Natural killer cell (primary cell): ENCODE data around the gene CCDC157. TPM values are rescaled to one million over a fixed set of nuclear protein-coding genes. Genes with fewer than 3 reads are reported as not detected.
"Not testable (repeated sequence)": the region's sequence is repeated elsewhere in the genome, so short reads cannot be mapped to it uniquely, and the experiment has no call there.

Experiments used
- ATAC-seq, 3 donors: fragments of 150-1000 bp in 2 of 3; fragments of 200-7000 bp in 1 of 3; cut with Tn5 transposase; 1 replicate in 1 of 3; 2 replicates in 2 of 3; pipeline ENCODE4 v1.10.0; 2021; ENCODE audit warnings: mild to moderate bottlenecking in 2 of 3, moderate library complexity in 2 of 3
- DNase-seq, 2 donors: peaks; one replicate each; pipeline versions ENCODE4 v3.0.0 to v3.0.0-alpha.2; 2013 to 2021; ENCODE audit warnings: mixed read lengths in 1 of 2
- H3K27ac ChIP-seq: one replicate; pipeline ENCODE4 v1.5.1; 2013; ENCODE audit warnings: mild to moderate bottlenecking, low read length
- H3K27me3 ChIP-seq: one replicate; pipeline ENCODE4 v1.6.1; 2013; ENCODE audit warnings: low read length; ENCODE audit not compliant: control insufficient read depth, insufficient read depth
- H3K36me3 ChIP-seq: one replicate; pipeline ENCODE4 v1.6.1; 2013; ENCODE audit warnings: low read length; ENCODE audit not compliant: control insufficient read depth, insufficient read depth
- H3K4me1 ChIP-seq: one replicate; pipeline ENCODE4 v1.6.1; 2013; ENCODE audit warnings: low read length; ENCODE audit not compliant: control insufficient read depth, insufficient read depth
- H3K4me3 ChIP-seq: one replicate; pipeline ENCODE4 v1.5.1; 2013; ENCODE audit warnings: low read length
- H3K9me3 ChIP-seq: one replicate; pipeline ENCODE4 v1.6.1; 2013; ENCODE audit warnings: low read length; ENCODE audit not compliant: control insufficient read depth, insufficient read depth
- H3K27ac Mint-ChIP-seq, 2 donors: one replicate each; pipeline ENCODE4 v1.8.0; 2022; ENCODE audit warnings: mild to moderate bottlenecking in 2 of 2, mixed read lengths in 2 of 2, moderate library complexity in 1 of 2
- H3K27me3 Mint-ChIP-seq, 2 donors: one replicate each; pipeline ENCODE4 v1.8.0; 2022; ENCODE audit warnings: low read depth in 2 of 2, mixed read lengths in 2 of 2
- H3K36me3 Mint-ChIP-seq: one replicate; pipeline ENCODE4 v1.8.0; 2022; ENCODE audit warnings: mixed read lengths
- H3K4me1 Mint-ChIP-seq, 2 donors: one replicate each; pipeline ENCODE4 v1.8.0; 2022; ENCODE audit warnings: mixed read lengths in 2 of 2
- H3K4me3 Mint-ChIP-seq: one replicate; pipeline ENCODE4 v1.8.0; 2022; ENCODE audit warnings: mild to moderate bottlenecking, moderate library complexity, mixed read lengths
- H3K9me3 Mint-ChIP-seq, 2 donors: one replicate each; pipeline ENCODE4 v1.8.0; 2022; ENCODE audit warnings: mixed read lengths in 2 of 2
- WGBS: methylation state at CpG from one replicate; pipeline ENCODE4 v1.1.7; 2013; ENCODE audit warnings: missing lambda C conversion rate; ENCODE audit not compliant: insufficient coverage; 5-methylcytosine and 5-hydroxymethylcytosine counted together
- intact Hi-C: fragments of 100-400 bp; cut with micrococcal nuclease; formaldehyde crosslinking; loops from one replicate; pipeline ENCODE4 v1.14.2; 2022
- total RNA-seq, 4 donors: library from RNA; stranded (reverse); fragments of 120-200 nt in 1 of 4; gene quantifications; one replicate each; pipeline versions ENCODE4 v1.2.3 to v1.2.4, GENCODE V29; 2013 to 2022
- TF ChIP-seq, protein P1 (sequence below): fragments of 200-600 bp; IDR thresholded peaks from one replicate; pipeline ENCODE4 v1.8.0; 2022; ENCODE audit warnings: antibody characterized with exemption

The CCDC157 gene
- total RNA-seq, 3 donors from 2014 or later (not counting 1 experiment from before 2014, with no cell fraction given), result 7.7 to 9.7 (median 8.4) TPM

DNA sequence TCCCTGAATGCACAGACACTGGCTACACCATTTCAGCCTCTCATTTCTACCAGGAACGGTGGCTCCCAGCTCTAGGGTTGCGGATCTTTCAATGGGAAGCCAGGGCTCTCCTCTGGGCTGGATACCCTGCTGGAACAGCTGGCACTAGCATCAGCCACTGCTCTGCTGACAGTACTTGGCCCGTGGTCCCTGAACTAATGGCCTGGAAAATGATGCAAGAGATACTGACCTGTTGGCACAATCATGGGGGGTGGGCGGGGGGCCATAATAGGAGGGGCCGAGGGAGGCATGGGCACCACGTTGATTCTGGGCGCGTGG is 19.4 kb upstream of the CCDC157 start:
- Mint-ChIP-seq H3K27me3 (no peaks in the 10 kb centered on the region), H3K27ac (no peak overlapping the region), H3K4me3 (no peak overlapping the region), H3K9me3 (no peaks in the 10 kb centered on the region), H3K4me1 (no peaks in the 10 kb centered on the region), H3K36me3 (no peaks in the 10 kb centered on the region)
- H3K27ac ChIP-seq, result no peak overlapping the region
- TF ChIP-seq, protein P1, sequence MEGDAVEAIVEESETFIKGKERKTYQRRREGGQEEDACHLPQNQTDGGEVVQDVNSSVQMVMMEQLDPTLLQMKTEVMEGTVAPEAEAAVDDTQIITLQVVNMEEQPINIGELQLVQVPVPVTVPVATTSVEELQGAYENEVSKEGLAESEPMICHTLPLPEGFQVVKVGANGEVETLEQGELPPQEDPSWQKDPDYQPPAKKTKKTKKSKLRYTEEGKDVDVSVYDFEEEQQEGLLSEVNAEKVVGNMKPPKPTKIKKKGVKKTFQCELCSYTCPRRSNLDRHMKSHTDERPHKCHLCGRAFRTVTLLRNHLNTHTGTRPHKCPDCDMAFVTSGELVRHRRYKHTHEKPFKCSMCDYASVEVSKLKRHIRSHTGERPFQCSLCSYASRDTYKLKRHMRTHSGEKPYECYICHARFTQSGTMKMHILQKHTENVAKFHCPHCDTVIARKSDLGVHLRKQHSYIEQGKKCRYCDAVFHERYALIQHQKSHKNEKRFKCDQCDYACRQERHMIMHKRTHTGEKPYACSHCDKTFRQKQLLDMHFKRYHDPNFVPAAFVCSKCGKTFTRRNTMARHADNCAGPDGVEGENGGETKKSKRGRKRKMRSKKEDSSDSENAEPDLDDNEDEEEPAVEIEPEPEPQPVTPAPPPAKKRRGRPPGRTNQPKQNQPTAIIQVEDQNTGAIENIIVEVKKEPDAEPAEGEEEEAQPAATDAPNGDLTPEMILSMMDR, result no peak
- no peaks in the 10 kb centered on the region for H3K4me1 ChIP-seq
- H3K27me3 ChIP-seq, result no peaks in the 10 kb centered on the region
- no peak overlapping the region for H3K4me3 ChIP-seq
- H3K36me3 ChIP-seq, result peaks cover 97% of the 10 kb centered on the region
- DNase-seq (no peak), ATAC-seq (no peak)
- no peaks in the 10 kb centered on the region for H3K9me3 ChIP-seq
- intact Hi-C loops, result no loop called here
- WGBS, result 98% methylated on average over 8 of the region's 8 CpGs

DNA sequence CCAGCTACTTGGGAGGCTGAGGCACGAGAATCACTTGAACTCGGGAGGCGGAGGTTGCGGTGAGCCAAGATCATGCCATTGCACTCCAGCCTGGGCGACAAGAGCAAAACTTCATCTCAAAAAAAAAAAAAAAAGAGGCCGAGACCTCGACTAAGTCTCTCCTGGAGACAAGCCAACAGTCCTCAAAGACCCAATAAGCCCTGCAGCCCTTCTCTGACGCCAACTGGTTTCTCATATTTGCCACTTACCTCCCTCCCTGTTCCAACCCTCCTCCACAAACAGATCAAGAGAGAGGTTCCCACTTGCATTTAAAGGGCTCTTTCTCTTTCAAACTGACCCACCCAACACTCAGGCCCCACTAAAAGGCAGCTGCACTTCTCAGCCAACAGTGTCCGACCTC is 18.5 kb upstream of the CCDC157 start:
- H3K27ac ChIP-seq, H3K27me3 ChIP-seq, DNase-seq, ATAC-seq, H3K4me3 Mint-ChIP-seq, H3K9me3 Mint-ChIP-seq, H3K4me3 ChIP-seq, H3K4me1 Mint-ChIP-seq, H3K36me3 Mint-ChIP-seq, H3K27me3 Mint-ChIP-seq, H3K27ac Mint-ChIP-seq, intact Hi-C loops, H3K9me3 ChIP-seq, H3K4me1 ChIP-seq: not testable (repeated sequence)
- 91% methylated on average over 9 of the region's 9 CpGs for WGBS
- H3K36me3 ChIP-seq, result peaks cover 97% of the 10 kb centered on the region

DNA sequence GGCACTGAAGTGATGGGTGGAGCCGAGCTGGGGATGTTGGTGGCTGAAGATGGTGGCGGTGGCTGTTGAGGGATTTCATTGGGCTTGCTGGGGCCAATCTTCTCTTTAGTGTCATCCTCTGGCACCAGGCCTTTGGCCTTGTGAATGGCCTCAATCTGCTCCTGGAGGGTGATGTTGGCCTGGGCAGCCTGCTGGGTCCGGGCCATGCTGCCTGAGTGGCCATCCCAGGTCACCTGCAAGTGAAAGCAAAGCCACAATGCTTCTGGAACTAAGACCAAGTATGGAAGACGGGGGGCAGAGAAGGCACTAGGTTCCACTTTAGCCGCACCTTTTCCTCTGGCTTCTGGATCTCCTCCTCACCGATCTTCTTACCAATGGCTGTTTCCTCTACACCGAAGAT is 18.0 kb upstream of the CCDC157 start:
- H3K27ac ChIP-seq, result no peak overlapping the region
- H3K27me3 ChIP-seq, result no peaks in the 10 kb centered on the region
- H3K36me3 Mint-ChIP-seq, result no peaks in the 10 kb centered on the region
- TF ChIP-seq, protein P1, result no peak
- intact Hi-C loops, result no loop called here
- H3K27ac Mint-ChIP-seq, result no peak overlapping the region
- 98% methylated on average over 7 of the region's 7 CpGs for WGBS
- no peaks in the 10 kb centered on the region for H3K4me1 Mint-ChIP-seq
- ATAC-seq, result no peak
- no peaks in the 10 kb centered on the region for H3K4me1 ChIP-seq
- no peak for DNase-seq
- no peaks in the 10 kb centered on the region for H3K27me3 Mint-ChIP-seq
- H3K4me3 ChIP-seq, result no peak overlapping the region
- no peaks in the 10 kb centered on the region for H3K9me3 ChIP-seq
- H3K4me3 Mint-ChIP-seq, result no peak overlapping the region
- no peaks in the 10 kb centered on the region for H3K9me3 Mint-ChIP-seq
- H3K36me3 ChIP-seq, result peaks cover 97% of the 10 kb centered on the region

DNA sequence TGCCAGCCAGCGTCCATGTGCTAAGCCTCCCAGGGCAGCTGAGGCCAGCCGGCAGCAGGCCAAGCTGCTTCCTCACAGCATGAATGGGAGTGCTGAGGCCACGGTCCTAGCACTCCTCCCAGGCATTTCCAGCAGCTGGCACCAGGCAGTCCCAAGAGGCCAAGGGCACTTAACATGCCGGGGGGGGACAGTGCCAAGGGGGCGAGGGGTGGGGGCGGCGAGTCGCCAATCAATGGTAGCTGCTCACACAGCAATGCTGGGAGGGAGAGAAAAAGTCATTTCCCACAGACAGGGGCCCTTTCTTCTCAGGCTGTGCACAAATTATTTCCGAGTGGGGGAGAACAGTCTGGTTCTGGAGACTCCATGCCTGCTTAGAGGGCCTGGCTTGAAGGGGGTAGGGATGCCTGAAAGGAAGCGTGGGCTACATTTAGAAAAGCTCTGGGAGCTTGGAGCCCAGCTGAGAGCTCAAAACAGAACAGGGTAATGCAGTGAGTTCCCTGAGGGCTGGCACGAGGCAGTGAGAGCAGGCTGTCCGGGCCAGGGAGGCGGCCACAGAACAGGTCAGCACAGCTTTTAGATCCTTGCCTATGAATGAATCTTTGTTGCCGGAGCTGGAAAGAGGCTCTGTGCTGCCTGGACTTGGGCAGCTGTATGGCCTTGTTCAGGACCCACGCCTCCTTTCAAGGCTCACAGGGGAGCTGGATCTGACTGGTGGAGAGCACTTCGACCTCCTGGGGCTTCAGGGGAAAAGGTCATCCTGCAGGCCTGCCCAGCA is 15.7 kb upstream of the CCDC157 start:
- no peaks in the 10 kb centered on the region for H3K4me1 Mint-ChIP-seq
- no peak overlapping the region for H3K4me3 Mint-ChIP-seq
- peaks cover 97% of the 10 kb centered on the region for H3K36me3 ChIP-seq
- intact Hi-C loops, result no loop called here
- H3K36me3 Mint-ChIP-seq, result no peaks in the 10 kb centered on the region
- TF ChIP-seq, protein P1, result no peak
- no peak overlapping the region for H3K27ac ChIP-seq
- DNase-seq (no peak), ATAC-seq (no peak)
- no peaks in the 10 kb centered on the region for H3K9me3 Mint-ChIP-seq
- 90% methylated on average over 16 of the region's 16 CpGs for WGBS
- peak overlapping the region in 1 of 2 donors; percentile 58 for H3K27ac Mint-ChIP-seq
- no peaks in the 10 kb centered on the region for H3K9me3 ChIP-seq
- H3K4me1 ChIP-seq, result no peaks in the 10 kb centered on the region
- H3K27me3 Mint-ChIP-seq, result no peaks in the 10 kb centered on the region
- no peak overlapping the region for H3K4me3 ChIP-seq
- H3K27me3 ChIP-seq, result no peaks in the 10 kb centered on the region
